HepG2 (cell line): ENCODE results near the gene ARF6. TPM values are rescaled to one million over a fixed set of nuclear protein-coding genes. Genes with fewer than 3 reads are reported as not detected.

Experiments used
- ATF6 ChIP-seq: sonication (generic); formaldehyde crosslinking; conservative IDR thresholded peaks from 2 replicates; pipeline ENCODE4 v1.4.0; 2020; ENCODE audit warnings: missing genetic modification reagents
- BRD4 ChIP-seq: sonication (generic); formaldehyde crosslinking; IDR thresholded peaks from 2 replicates; pipeline ENCODE4 v1.4.0; 2020; ENCODE audit warnings: missing genetic modification reagents
- KDM5B ChIP-seq: sonication (generic); formaldehyde crosslinking; IDR thresholded peaks from 2 replicates; pipeline ENCODE4 v1.4.0; 2020; ENCODE audit warnings: missing genetic modification reagents, mild to moderate bottlenecking, borderline replicate concordance
- MXD1 ChIP-seq: sonication (generic); formaldehyde crosslinking; IDR thresholded peaks from 2 replicates; pipeline ENCODE4 v1.4.0; 2020; ENCODE audit warnings: mild to moderate bottlenecking, missing genetic modification reagents
- RARA ChIP-seq: IDR thresholded peaks from 2 replicates; pipeline ENCODE4 v1.6.1; 2016; ENCODE audit warnings: missing genetic modification reagents, missing compliant biosample characterization
- RELA ChIP-seq: sonication (generic); formaldehyde crosslinking; IDR thresholded peaks from 2 replicates; pipeline ENCODE4 v1.4.0; 2020; ENCODE audit warnings: missing genetic modification reagents
- RFX5 ChIP-seq: IDR thresholded peaks from 2 replicates; pipeline ENCODE4 v1.6.1; 2011; ENCODE audit warnings: low read depth, low read length, improper control_type of control experiment
- SP140L ChIP-seq: sonication (generic); formaldehyde crosslinking; IDR thresholded peaks from 2 replicates; pipeline ENCODE4 v1.4.0; 2020; ENCODE audit warnings: missing genetic modification reagents, borderline replicate concordance
- THAP11 ChIP-seq: IDR thresholded peaks from 2 replicates; pipeline ENCODE4 v1.6.1; 2016; ENCODE audit warnings: missing biosample characterization, missing genetic modification reagents
- ZBTB14 ChIP-seq: sonication (generic); formaldehyde crosslinking; IDR thresholded peaks from 2 replicates; pipeline ENCODE4 v1.4.0; 2020; ENCODE audit warnings: missing genetic modification reagents
- ZNF275 ChIP-seq: sonication (generic); formaldehyde crosslinking; IDR thresholded peaks from 2 replicates; pipeline ENCODE4 v1.8.0; 2022; ENCODE audit warnings: missing genetic modification reagents, mild to moderate bottlenecking, inconsistent platforms, borderline replicate concordance
- ZNF781 ChIP-seq: sonication (generic); formaldehyde crosslinking; IDR thresholded peaks from 2 replicates; pipeline ENCODE4 v1.5.1; 2020; ENCODE audit warnings: borderline replicate concordance, mild to moderate bottlenecking, missing genetic modification reagents; ENCODE audit errors: not compliant biosample characterization
- polyA plus RNA-seq, 8 experiments: library from polyadenylated mRNA; depleted of rRNA in 3 of 8; stranded (reverse) in 7 of 8; unstranded in 1 of 8; fragments of >200 nt; fragmentation: Illumina TruSeq in 4 of 8; extraction: Trizol in 4 of 8; gene quantifications; 2 replicates each; pipeline versions ENCODE4 v1.2.1 to v1.2.3, GENCODE V29; 2011 to 2016; ENCODE audit warnings: low read depth in 4 of 8, missing spikeins in 1 of 8, mixed read lengths in 1 of 8; ENCODE audit not compliant: insufficient read depth in 1 of 8
- total RNA-seq, 5 experiments: library from RNA; depleted of rRNA; stranded (reverse); fragments of >200 nt; fragmentation: Illumina TruSeq; extraction: Trizol; gene quantifications; 2 replicates each; pipeline ENCODE4 v1.2.3, GENCODE V29; 2016; ENCODE audit warnings: low read depth in 1 of 5
- TF ChIP-seq, protein P1 (sequence below): sonication (generic); formaldehyde crosslinking; IDR thresholded peaks from 2 replicates; pipeline ENCODE4; 2020; ENCODE audit warnings: missing genetic modification reagents, mild to moderate bottlenecking, borderline replicate concordance
- TF ChIP-seq, protein P2 (sequence below): sonication (generic); formaldehyde crosslinking; IDR thresholded peaks from 2 replicates; pipeline ENCODE4 v1.9.0; 2022; ENCODE audit warnings: low read depth, missing genetic modification reagents
- TF ChIP-seq, protein P3 (sequence below): sonication (generic); formaldehyde crosslinking; conservative IDR thresholded peaks from 2 replicates; pipeline ENCODE4 v1.4.0; 2020; ENCODE audit warnings: missing genetic modification reagents

The ARF6 gene
- total and polyA plus RNA-seq, 2 of the 13 experiments (the other 11 are each of a cell fraction or from before 2014, with no cell fraction given) = 12.7 to 31.9 TPM

- TF ChIP-seq, protein P1, sequence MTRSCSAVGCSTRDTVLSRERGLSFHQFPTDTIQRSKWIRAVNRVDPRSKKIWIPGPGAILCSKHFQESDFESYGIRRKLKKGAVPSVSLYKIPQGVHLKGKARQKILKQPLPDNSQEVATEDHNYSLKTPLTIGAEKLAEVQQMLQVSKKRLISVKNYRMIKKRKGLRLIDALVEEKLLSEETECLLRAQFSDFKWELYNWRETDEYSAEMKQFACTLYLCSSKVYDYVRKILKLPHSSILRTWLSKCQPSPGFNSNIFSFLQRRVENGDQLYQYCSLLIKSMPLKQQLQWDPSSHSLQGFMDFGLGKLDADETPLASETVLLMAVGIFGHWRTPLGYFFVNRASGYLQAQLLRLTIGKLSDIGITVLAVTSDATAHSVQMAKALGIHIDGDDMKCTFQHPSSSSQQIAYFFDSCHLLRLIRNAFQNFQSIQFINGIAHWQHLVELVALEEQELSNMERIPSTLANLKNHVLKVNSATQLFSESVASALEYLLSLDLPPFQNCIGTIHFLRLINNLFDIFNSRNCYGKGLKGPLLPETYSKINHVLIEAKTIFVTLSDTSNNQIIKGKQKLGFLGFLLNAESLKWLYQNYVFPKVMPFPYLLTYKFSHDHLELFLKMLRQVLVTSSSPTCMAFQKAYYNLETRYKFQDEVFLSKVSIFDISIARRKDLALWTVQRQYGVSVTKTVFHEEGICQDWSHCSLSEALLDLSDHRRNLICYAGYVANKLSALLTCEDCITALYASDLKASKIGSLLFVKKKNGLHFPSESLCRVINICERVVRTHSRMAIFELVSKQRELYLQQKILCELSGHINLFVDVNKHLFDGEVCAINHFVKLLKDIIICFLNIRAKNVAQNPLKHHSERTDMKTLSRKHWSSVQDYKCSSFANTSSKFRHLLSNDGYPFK (CRISPR knock-in tag) = no peak
- TF ChIP-seq THAP11 (CRISPR knock-in tag) = peak; percentile 55; the same call in 1 of the 2 replicates
- TF ChIP-seq, protein P2, sequence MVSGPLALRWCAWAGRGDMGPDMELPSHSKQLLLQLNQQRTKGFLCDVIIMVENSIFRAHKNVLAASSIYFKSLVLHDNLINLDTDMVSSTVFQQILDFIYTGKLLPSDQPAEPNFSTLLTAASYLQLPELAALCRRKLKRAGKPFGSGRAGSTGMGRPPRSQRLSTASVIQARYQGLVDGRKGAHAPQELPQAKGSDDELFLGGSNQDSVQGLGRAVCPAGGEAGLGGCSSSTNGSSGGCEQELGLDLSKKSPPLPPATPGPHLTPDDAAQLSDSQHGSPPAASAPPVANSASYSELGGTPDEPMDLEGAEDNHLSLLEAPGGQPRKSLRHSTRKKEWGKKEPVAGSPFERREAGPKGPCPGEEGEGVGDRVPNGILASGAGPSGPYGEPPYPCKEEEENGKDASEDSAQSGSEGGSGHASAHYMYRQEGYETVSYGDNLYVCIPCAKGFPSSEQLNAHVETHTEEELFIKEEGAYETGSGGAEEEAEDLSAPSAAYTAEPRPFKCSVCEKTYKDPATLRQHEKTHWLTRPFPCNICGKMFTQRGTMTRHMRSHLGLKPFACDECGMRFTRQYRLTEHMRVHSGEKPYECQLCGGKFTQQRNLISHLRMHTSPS (CRISPR knock-in tag) = no peak
- TF ChIP-seq SP140L = no peak; the same call in 1 of the 2 replicates
- TF ChIP-seq, protein P3, sequence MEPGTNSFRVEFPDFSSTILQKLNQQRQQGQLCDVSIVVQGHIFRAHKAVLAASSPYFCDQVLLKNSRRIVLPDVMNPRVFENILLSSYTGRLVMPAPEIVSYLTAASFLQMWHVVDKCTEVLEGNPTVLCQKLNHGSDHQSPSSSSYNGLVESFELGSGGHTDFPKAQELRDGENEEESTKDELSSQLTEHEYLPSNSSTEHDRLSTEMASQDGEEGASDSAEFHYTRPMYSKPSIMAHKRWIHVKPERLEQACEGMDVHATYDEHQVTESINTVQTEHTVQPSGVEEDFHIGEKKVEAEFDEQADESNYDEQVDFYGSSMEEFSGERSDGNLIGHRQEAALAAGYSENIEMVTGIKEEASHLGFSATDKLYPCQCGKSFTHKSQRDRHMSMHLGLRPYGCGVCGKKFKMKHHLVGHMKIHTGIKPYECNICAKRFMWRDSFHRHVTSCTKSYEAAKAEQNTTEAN (CRISPR knock-in tag) = 0 out of 2 replicates have a peak, but pooled peaks have one; percentile 23
- TF ChIP-seq BRD4 (CRISPR knock-in tag) = no peak
- no peak for TF ChIP-seq ZNF781 (CRISPR knock-in tag)
- TF ChIP-seq ATF6 (CRISPR knock-in tag) = 0 out of 2 replicates have a peak, but pooled peaks have one; percentile 38
- no peak for TF ChIP-seq RELA (CRISPR knock-in tag)
- TF ChIP-seq MXD1 (CRISPR knock-in tag) = no peak
- TF ChIP-seq RARA (CRISPR knock-in tag) = no peak
- 0 out of 2 replicates have a peak, but pooled peaks have one; percentile 21 for TF ChIP-seq ZBTB14
- TF ChIP-seq KDM5B (CRISPR knock-in tag) = no peak; the same call in 1 of the 2 replicates
- TF ChIP-seq ZNF275 (CRISPR knock-in tag) = no peak
- no peak for TF ChIP-seq RFX5
Observed at GRCh38 chr14:49853572-49854375, 39.1 kb upstream of the ARF6 start (continued).
